NCI-H226 (cell line): Measurements from ENCODE around the gene MIOX.
A peak's percentile ranks its signal among the peaks of the same experiment; 100 is the strongest.

Source experiments
- DNase-seq: peaks from one replicate; pipeline ENCODE4 v3.0.0-alpha.2; 2015

Gene MIOX

GRCh38 chr22:50520826-50521453, 34.3 kb downstream of the MIOX start:
- DNase-seq: no peak

GRCh38 chr22:50521710-50522109, 35.1 kb downstream of the MIOX start:
- no peak for DNase-seq

DNA sequence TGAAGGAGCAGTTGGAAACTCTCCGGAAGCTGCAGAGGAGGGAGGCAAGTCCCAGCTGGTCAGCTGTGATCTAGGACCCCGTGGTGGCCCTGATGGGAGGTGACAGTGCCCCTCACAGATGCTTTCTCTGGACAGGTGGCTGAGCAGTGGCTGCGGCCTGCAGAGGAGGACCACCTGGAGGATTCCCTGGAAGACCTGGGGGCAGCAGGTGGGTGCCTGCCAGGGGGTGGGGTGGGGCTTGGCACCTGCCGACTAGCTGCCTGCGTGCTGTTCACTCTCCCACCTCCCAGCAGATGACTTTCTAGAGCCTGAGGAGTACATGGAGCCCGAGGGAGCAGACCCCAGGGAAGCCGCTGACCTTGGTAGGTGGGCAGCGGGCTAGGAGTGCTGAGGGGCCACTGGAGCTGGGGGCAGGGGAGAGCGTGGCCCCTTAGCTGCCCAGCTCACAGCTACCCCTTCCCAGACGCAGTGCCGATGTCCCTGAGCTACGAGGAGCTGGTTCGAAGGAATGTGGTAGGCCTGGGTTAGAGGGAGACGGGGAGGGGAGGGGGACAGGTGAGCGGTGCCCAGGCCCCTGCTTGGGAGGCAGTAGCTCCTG, 35.6 kb downstream of the MIOX start:
- no peak for DNase-seq

GRCh38 chr22:50522806-50523438, 36.3 kb downstream of the MIOX start:
- DNase-seq: no peak

DNA sequence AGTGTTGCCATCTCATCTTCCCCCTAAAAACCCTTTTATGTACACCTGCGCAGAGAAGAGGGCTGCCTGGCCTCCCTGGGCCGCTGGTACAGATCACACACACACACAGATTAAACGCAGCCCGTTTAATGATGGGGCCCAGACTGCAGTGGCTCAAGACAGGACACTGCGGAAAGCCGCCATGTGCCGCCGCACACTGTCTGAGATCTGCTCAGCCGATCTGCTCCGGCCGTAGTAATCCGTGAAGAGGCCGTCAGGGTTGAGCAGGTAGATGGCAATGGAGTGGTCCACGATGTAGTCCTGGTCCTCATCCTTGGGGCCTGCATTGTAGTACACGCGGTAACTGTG, 36.8 kb downstream of the MIOX start:
- DNase-seq: no peak

DNA sequence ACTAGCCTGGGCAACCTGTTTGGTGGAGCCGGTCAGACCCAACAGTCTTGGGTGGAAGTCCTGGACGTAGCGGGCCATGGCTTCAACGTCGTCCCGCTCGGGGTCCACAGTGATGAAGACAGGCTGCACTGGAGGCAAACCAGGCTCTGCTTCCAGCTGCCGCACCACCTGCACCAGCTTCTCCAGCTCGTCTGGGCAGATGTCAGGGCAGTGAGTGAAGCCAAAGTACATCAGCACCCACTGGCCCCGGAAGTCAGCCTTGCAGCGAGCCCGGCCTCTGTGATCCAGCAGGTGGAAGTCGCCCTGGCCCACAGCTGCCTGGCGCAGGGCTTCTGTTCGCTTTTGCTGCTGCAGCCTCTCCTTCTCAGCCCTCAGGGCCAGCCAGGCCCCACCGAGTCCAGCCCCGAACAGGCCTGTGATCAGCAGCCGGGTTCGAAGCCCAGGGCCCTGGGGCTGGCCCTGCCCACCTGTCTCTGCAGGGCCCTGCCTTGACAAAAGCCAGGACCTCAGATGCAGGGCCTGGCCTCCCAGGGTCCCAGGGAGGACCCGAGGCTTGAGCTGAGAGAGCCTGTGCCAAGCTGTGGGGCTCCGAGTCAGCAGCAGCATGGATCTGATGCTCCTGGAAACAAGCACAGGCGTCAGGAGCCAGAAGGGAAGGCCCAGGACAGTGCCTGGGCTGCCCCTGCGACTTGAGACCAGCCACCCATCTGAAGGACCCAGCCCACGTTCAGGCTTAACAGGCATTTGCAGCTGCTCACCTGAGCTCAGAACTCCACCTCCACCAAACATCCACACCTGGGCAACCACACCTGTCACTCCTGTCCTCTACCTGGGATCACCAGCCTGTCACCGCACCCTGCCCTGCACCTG, 37.4 kb downstream of the MIOX start:
- no peak for DNase-seq

GRCh38 chr22:50524676-50525103, 38.0 kb downstream of the MIOX start:
- no peak for DNase-seq

- peak; percentile 80 for DNase-seq
Observed at GRCh38 chr22:50525104-50525857, 38.6 kb downstream of the MIOX start, which contains the start of gene SCO2. Gene SCO2, minus strand, starts transcription at chr22:50525598. Its CDS starts 1,187 bp downstream, at chr22:50524411.

DNA sequence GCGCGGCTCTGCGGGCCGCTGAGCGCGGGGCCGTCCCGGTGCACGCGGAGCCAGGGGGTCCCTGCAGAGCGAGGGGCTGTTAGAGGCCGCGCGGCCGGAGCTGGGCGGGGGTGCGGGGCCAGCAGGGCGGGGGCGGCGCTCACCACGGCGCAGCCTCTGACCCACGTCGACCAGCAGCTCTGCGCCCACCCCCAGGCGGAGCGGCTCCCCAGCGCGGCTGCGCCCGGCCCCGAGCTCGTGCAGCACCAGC, 39.1 kb downstream of the MIOX start:
- no peak for DNase-seq

DNA sequence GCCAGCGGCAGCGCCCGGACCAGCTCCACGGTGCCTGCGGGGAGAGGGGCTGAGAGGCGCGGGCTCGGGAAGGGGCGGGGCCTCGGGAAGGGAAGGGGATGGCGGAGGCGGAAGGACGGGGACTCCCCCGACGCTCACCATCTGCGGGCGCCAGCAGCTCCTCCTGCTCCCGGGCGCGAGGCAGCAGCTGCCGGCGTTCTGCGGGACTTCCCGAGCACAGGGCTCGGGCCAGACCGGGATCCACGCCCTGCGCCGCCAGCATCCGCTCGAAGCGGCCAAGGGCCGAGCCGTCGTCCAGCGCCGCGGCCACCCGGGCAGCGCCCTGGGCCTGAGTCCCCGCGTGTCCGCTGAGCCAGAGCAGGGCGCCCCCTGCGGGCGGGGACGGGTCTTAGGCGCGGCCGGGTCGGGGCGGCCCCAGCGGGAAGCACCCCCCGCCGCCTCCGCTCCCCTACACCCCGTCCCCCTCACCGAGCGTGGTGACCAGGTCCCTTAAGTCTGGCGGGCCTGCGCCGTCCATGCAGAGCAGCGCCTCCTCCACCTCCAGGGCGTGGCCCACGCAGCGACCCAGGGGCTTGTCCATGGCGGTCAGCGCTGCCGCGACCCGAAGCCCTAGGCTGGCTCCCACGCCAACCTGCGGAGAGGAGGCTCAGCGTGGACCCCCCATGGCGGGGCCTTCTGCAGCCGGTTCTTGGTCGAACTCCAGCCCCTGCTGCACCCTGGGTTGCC, 39.6 kb downstream of the MIOX start:
- DNase-seq: peak; percentile 26

GRCh38 chr22:50526834-50527801, 40.5 kb downstream of the MIOX start:
- DNase-seq: peak; percentile 18

DNA sequence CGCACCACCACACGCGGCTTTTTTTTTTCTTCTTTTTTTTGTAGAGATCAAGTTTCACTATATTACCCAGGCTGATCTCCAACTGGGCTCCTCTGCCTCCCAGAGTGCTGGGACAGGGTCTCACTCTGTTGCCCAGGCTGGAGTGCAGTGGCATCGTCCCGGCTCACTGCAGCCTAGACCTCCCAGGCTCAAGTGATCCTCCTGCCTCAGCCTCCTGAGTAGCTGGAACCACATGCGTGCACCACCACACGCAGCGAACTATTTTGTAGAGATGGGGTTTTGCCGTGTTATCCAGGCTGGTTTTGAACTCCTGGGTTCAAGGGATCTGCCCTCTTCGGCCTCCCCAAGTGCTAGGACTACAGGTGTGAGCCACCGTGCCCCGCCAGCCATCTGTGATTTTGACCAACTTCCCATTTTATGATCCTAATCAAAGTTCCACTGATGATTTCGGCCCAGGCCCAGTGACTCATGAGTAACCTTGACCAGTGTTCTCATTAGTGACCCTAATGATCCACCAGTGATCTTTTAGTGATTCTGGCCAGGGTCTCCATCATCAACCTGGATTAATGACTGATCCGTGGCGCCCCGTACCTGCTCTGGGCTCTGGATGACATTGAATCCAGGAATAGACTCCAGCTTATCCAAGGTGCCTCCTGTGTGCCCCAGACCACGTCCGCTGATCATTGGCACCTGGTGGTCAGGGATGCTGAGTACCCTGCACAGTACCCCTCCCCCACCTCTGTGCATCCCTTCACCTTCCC, 41.4 kb downstream of the MIOX start:
- no peak for DNase-seq

GRCh38 chr22:50528682-50529415, 42.2 kb downstream of the MIOX start:
- no peak for DNase-seq

GRCh38 chr22:50529416-50529896, 42.8 kb downstream of the MIOX start:
- DNase-seq: no peak

DNA sequence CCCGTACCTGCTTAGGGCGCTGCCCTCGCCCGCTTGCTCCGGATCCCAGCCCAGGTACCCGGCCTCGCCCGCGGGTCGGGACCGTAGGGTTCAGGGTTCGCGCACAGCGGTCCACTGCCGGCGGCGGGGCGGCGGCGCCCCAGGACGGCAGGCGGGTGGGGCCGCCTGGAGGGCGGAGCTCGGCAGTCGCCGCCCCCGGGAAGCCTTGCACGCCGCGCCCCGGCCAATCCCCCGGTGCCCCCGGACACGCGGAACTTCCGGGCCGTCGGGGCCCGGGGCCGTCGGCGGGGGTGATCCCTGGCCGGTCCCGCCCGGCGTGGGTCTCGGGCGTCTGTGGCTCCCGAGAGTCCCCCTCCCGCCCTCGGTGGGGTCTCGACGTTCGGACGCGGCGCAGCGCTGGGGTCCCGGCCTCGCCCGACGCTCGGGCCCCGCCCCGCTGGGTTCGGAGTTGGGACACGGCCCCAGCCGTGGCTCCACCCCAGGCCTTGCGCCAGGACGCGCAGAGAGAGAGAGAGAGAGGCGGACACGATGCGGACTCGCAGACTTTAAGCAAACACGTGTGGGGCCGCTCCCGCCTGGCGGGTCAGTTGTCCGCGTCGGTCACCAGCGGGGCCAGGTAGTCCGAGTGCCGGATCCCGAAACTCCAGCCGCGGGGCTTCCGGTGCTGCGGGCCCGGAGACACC, 43.4 kb downstream of the MIOX start, which contains the start of gene TYMP:
TYMP (minus strand) TSS at position 116 of the 683 bp plus-strand sequence. CDS start 303 bp downstream, outside the sequence.
- peak; percentile 49 for DNase-seq

GRCh38 chr22:50530580-50530876, 43.9 kb downstream of the MIOX start:
- DNase-seq: no peak

GRCh38 chr22:50530877-50531545, 44.4 kb downstream of the MIOX start:
- peak; percentile 81 for DNase-seq

- DNase-seq: peak; percentile 27
Observed at GRCh38 chr22:50531546-50531961, 44.9 kb downstream of the MIOX start.
